ENCODE measurements around the gene HES6. TPM values are rescaled to one million over a fixed set of nuclear protein-coding genes. Genes with fewer than 3 reads are reported as not detected.

Gene HES6
- total and polyA plus RNA-seq, 2 donors (not counting 1 experiment from before 2014, with no cell fraction given): 0.82 to 4.1 TPM

GRCh38 chr2:238241970-238242369 lies 2.1 kb upstream of the HES6 start:
- no peak overlapping the region for H3K4me3 ChIP-seq (replicated peaks in 1 of 4; ENCODE audit: control extremely low read depth in 1 of 4, insufficient read depth in 1 of 4, low read depth in 3 of 4, low read length in 4 of 4)
- H3K27ac ChIP-seq (ENCODE audit: insufficient read depth, low read length): no peak overlapping the region
- peaks cover 2% of the 10 kb centered on the region for H3K4me1 ChIP-seq (ENCODE audit: control insufficient read depth, extremely low read depth, insufficient read depth, low read length)
- H4K20me1 ChIP-seq (ENCODE audit: control insufficient read depth, extremely low read depth, insufficient read depth, low read length): no peaks in the 10 kb centered on the region
- no peak overlapping the region for H3K4me2 ChIP-seq (ENCODE audit: extremely low read depth, insufficient read depth, low read length)
- no peak overlapping the region for H3K9ac ChIP-seq (ENCODE audit: insufficient read depth, low read length)
- peaks cover 17% of the 10 kb centered on the region for H3K27me3 ChIP-seq (ENCODE audit: control insufficient read depth, insufficient read depth, low read length)
- H3K9me3 ChIP-seq (ENCODE audit: control insufficient read depth, insufficient read depth, low read depth, low read length): no peaks in the 10 kb centered on the region
- H2AFZ ChIP-seq (ENCODE audit: low read length): no peak overlapping the region
- H3K36me3 ChIP-seq (ENCODE audit: control insufficient read depth, insufficient read depth, low read length): no peaks in the 10 kb centered on the region
- DNase-seq (ENCODE audit: low read depth in 2 of 2): no peak
- no peaks in the 10 kb centered on the region for H3K79me2 ChIP-seq (ENCODE audit: control insufficient read depth, insufficient read depth, low read length)
- TF ChIP-seq EZH2 (IDR thresholded peaks at IDR 0.05; ENCODE audit: low read length, missing control alignments): no peak
- no peak for TF ChIP-seq CTCF (conservative IDR thresholded peaks at IDR 0.05 in 1 of 2, IDR thresholded peaks at IDR 0.05 in 1 of 2; ENCODE audit: low read depth in 1 of 2, low read length in 2 of 2)

- Histone ChIP-seq H3K27me3 (ENCODE audit: control insufficient read depth, insufficient read depth, low read length) (peaks cover 23% of the 10 kb centered on the region), H3K9me3 (ENCODE audit: control insufficient read depth, insufficient read depth, low read depth, low read length) (no peaks in the 10 kb centered on the region), H4K20me1 (ENCODE audit: control insufficient read depth, extremely low read depth, insufficient read depth, low read length) (no peaks in the 10 kb centered on the region), H3K27ac (ENCODE audit: insufficient read depth, low read length) (no peak overlapping the region), H3K9ac (ENCODE audit: insufficient read depth, low read length) (no peak overlapping the region), H3K36me3 (ENCODE audit: control insufficient read depth, insufficient read depth, low read length) (no peaks in the 10 kb centered on the region), H3K4me3 (replicated peaks in 1 of 4; ENCODE audit: control extremely low read depth in 1 of 4, insufficient read depth in 1 of 4, low read depth in 3 of 4, low read length in 4 of 4) (no peak overlapping the region), H2AFZ (ENCODE audit: low read length) (no peak overlapping the region), H3K4me2 (ENCODE audit: extremely low read depth, insufficient read depth, low read length) (no peak overlapping the region), H3K79me2 (ENCODE audit: control insufficient read depth, insufficient read depth, low read length) (no peaks in the 10 kb centered on the region), H3K4me1 (ENCODE audit: control insufficient read depth, extremely low read depth, insufficient read depth, low read length) (peaks cover 2% of the 10 kb centered on the region)
- peak; percentile 33 to 34 for DNase-seq (ENCODE audit: low read depth in 2 of 2)
- no peak for TF ChIP-seq EZH2 (IDR thresholded peaks at IDR 0.05; ENCODE audit: low read length, missing control alignments)
- no peak for TF ChIP-seq CTCF (conservative IDR thresholded peaks at IDR 0.05 in 1 of 2, IDR thresholded peaks at IDR 0.05 in 1 of 2; ENCODE audit: low read depth in 1 of 2, low read length in 2 of 2)
Measured at GRCh38 chr2:238240757-238241711, 1.2 kb upstream of the HES6 start.

- Histone ChIP-seq H3K79me2 (ENCODE audit: control insufficient read depth, insufficient read depth, low read length) (no peaks in the 10 kb centered on the region), H3K4me3 (replicated peaks in 1 of 4; ENCODE audit: control extremely low read depth in 1 of 4, insufficient read depth in 1 of 4, low read depth in 3 of 4, low read length in 4 of 4) (peak overlapping the region in 2 of 4 experiments; percentile 55 to 60), H3K36me3 (ENCODE audit: control insufficient read depth, insufficient read depth, low read length) (no peaks in the 10 kb centered on the region), H3K9me3 (ENCODE audit: control insufficient read depth, insufficient read depth, low read depth, low read length) (no peaks in the 10 kb centered on the region), H3K27me3 (ENCODE audit: control insufficient read depth, insufficient read depth, low read length) (peaks cover 28% of the 10 kb centered on the region), H3K9ac (ENCODE audit: insufficient read depth, low read length) (peak overlapping the region; percentile 53), H3K4me2 (ENCODE audit: extremely low read depth, insufficient read depth, low read length) (peak overlapping the region; percentile 68), H4K20me1 (ENCODE audit: control insufficient read depth, extremely low read depth, insufficient read depth, low read length) (no peaks in the 10 kb centered on the region), H2AFZ (ENCODE audit: low read length) (peak overlapping the region; percentile 67), H3K27ac (ENCODE audit: insufficient read depth, low read length) (no peak overlapping the region), H3K4me1 (ENCODE audit: control insufficient read depth, extremely low read depth, insufficient read depth, low read length) (peaks cover 2% of the 10 kb centered on the region)
- DNase-seq (ENCODE audit: low read depth in 2 of 2): peak in 1 of 2 donors; percentile 3
- TF ChIP-seq CTCF (conservative IDR thresholded peaks at IDR 0.05 in 1 of 2, IDR thresholded peaks at IDR 0.05 in 1 of 2; ENCODE audit: low read depth in 1 of 2, low read length in 2 of 2): no peak
- TF ChIP-seq EZH2 (IDR thresholded peaks at IDR 0.05; ENCODE audit: low read length, missing control alignments): no peak
Measured at GRCh38 chr2:238239543-238239862, 335 bp downstream of the HES6 start.

All from fibroblast of lung (primary cell).